Ascending aorta (tissue), 2 donors: Measurements from ENCODE around the gene BBX. TPM values are rescaled to one million over a fixed set of nuclear protein-coding genes. Genes with fewer than 3 reads are reported as not detected.

Source experiments
- DNase-seq, 2 donors: peaks; one replicate each; pipeline ENCODE4 v3.0.0-alpha.2; 2019; ENCODE audit warnings: low spot score in 2 of 2
- H3K27ac ChIP-seq, 2 donors: fragments of 200-600 bp; sonication (generic); one replicate each; pipeline ENCODE4 v1.5.1; 2016 to 2017; ENCODE audit warnings: mild to moderate bottlenecking in 1 of 2
- H3K27me3 ChIP-seq: fragments of 200-600 bp; sonication (generic); one replicate; pipeline ENCODE4 v1.5.1; 2017
- H3K36me3 ChIP-seq, 2 donors: fragments of 200-600 bp; sonication (generic); one replicate each; pipeline ENCODE4 v1.5.1; 2016
- H3K4me1 ChIP-seq, 2 donors: fragments of 200-600 bp; sonication (generic); one replicate each; pipeline ENCODE4 v1.5.1; 2016 to 2017; ENCODE audit warnings: mild to moderate bottlenecking in 1 of 2
- H3K4me3 ChIP-seq, 2 donors: fragments of 200-600 bp; sonication (generic); one replicate each; pipeline ENCODE4 v1.5.1; 2016 to 2017; ENCODE audit warnings: mild to moderate bottlenecking in 1 of 2
- H3K9me3 ChIP-seq, 2 donors: fragments of 200-600 bp; sonication (generic); one replicate each; pipeline ENCODE4 v1.5.1; 2016
- intact Hi-C: fragments of 100-400 bp; cut with DNase I; formaldehyde crosslinking; loops from one replicate; pipeline ENCODE4 v1.15.1; 2023
- total RNA-seq: library from RNA; depleted of rRNA; stranded (reverse); fragments of >200 nt; gene quantifications from one replicate; pipeline ENCODE4 v1.1.0, GENCODE V29; 2016
- TF ChIP-seq, protein P1 (sequence below), 3 experiments: fragments of 200-600 bp in 2 of 3; fragments of 450-650 bp in 1 of 3; sonication (generic) in 2 of 3; IDR thresholded peaks; one replicate each; pipeline ENCODE4 v1.5.1; 2016 to 2019; ENCODE audit warnings: antibody characterized with exemption in 3 of 3, mild to moderate bottlenecking in 1 of 3, moderate library complexity in 1 of 3

BBX gene
- total RNA-seq, 1 donor from 2014 or later = 18.0 TPM

DNA sequence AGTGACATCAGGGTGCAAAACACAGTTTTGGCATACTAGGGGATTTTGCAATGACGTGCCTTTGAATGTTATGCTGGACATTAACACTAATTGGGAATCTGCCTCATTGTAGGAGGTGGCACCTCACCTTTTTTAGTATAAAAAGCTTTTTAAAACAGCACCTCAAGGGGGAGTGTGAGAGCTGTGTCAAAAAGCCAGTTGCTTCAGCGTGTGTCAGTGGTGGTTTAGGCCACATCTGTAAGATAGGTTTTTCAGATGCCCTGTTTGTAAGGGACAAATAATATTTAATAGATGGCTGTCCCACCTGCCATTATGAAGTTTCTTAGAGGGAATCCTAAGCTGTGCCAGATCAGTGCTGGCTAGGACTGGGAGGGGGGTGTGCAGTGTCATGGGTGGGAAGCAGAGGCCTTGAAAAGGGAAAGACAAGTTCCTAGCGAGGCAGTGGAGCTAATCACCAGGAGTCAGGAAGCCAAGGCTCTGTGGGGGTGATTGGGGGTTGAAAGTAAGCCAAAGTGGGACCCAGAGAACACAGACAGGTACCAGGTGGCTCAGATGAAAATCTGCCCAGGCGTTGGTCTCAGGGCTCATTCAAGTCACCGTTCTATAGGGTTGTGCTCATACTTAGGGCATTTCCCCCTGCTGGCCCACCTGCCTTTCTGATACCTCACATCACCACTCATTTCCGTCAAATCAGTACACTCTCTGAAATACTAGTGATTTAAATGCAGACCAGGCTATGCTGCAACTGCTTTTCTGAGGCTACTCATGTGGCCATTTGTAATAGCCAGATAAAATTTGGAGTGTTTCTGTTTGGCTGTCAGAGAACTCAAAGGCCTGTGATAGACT is 120.5 kb downstream of the BBX start:
- Histone ChIP-seq H3K9me3 (no peaks in the 10 kb centered on the region), H3K4me1 (no peaks in the 10 kb centered on the region), H3K27me3 (no peaks in the 10 kb centered on the region), H3K36me3 (peaks cover 0 to 4% of the 10 kb centered on the region in 2 donors), H3K4me3 (no peak overlapping the region), H3K27ac (no peak overlapping the region)
- intact Hi-C loops = no loop called here
- TF ChIP-seq, protein P1, sequence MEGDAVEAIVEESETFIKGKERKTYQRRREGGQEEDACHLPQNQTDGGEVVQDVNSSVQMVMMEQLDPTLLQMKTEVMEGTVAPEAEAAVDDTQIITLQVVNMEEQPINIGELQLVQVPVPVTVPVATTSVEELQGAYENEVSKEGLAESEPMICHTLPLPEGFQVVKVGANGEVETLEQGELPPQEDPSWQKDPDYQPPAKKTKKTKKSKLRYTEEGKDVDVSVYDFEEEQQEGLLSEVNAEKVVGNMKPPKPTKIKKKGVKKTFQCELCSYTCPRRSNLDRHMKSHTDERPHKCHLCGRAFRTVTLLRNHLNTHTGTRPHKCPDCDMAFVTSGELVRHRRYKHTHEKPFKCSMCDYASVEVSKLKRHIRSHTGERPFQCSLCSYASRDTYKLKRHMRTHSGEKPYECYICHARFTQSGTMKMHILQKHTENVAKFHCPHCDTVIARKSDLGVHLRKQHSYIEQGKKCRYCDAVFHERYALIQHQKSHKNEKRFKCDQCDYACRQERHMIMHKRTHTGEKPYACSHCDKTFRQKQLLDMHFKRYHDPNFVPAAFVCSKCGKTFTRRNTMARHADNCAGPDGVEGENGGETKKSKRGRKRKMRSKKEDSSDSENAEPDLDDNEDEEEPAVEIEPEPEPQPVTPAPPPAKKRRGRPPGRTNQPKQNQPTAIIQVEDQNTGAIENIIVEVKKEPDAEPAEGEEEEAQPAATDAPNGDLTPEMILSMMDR (IDR thresholded peaks at IDR 0.05) = peak in 1 of 3 experiments; percentile 8
- DNase-seq = no peak

DNA sequence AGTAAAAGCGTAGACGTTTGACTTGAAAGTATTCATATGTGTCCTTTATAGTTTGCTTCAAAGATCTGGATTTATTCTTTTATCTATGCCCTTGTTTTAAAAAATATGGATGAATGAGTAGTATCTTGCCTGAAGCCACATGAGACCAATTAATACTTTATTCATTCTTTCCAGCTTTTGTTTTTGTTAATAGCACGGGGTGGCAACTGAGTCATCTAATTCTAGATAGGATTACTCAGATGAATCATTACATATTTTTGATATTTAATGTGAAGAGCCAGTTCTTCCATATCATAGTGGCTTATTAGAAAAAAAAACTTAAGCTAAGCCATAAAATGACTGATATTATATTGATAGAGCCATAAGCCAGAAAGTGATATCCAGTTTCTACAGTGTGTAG is 121.9 kb downstream of the BBX start:
- Histone ChIP-seq H3K36me3 (peaks cover 0 to 4% of the 10 kb centered on the region in 2 donors), H3K4me1 (no peaks in the 10 kb centered on the region), H3K27me3 (no peaks in the 10 kb centered on the region), H3K4me3 (no peak overlapping the region), H3K9me3 (no peaks in the 10 kb centered on the region), H3K27ac (no peak overlapping the region)
- intact Hi-C loops = no loop called here
- DNase-seq = no peak
- TF ChIP-seq, protein P1 (IDR thresholded peaks at IDR 0.05) = no peak

DNA sequence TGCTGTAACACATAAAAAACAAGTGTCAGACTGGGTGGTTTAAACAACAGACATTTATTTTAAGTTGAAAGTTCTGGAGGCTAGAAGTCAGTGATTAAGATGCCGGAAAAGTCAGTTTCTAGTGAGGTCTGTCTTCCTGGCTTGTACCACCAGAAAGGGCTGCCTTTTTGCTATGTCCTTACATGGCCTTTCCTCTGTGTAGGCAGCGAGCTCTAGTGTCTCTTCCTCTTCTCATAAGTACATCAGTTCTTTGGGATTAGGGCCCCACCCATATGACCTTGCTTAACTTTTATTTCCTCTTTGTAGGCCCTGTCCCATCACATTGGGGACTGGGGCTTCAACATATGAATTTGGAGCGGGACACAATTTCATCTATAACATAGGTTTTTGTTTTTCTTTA is 128.0 kb downstream of the BBX start:
- intact Hi-C loops = loop anchor here (10.0 kb wide), 1 partner anchor 76 kb away; no protein-coding TSS in a partner anchor
- peaks cover 0 to 4% of the 10 kb centered on the region in 2 donors for H3K36me3 ChIP-seq
- no peaks in the 10 kb centered on the region for H3K27me3 ChIP-seq
- no peaks in the 10 kb centered on the region for H3K9me3 ChIP-seq
- TF ChIP-seq, protein P1 (IDR thresholded peaks at IDR 0.05) = no peak
- no peak overlapping the region for H3K27ac ChIP-seq
- H3K4me3 ChIP-seq = no peak overlapping the region
- DNase-seq = no peak
- peaks cover 0 to 3% of the 10 kb centered on the region in 2 donors for H3K4me1 ChIP-seq

DNA sequence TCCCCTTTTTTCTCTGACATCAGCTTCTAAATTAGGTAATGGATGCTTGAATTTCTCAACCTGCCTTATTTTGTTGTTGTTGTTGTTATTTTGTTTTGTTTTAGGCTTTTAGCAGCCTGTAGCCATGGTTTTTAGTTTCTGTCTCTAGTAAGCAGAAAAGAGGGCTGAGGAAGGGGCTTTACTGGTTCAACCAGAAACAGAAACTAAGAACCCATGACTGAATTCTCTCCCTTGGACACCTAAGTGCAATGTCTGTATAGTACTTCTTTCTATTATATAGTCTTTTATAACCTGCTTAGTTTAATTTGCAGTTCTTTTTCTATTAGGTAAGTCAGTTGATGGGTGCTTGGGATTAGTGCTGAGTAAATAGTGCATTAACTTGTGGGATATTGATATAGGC is 129.0 kb downstream of the BBX start:
- Histone ChIP-seq H3K36me3 (no peaks in the 10 kb centered on the region), H3K27ac (no peak overlapping the region), H3K4me1 (peaks cover 0 to 3% of the 10 kb centered on the region in 2 donors), H3K4me3 (no peak overlapping the region), H3K9me3 (no peaks in the 10 kb centered on the region), H3K27me3 (no peaks in the 10 kb centered on the region)
- intact Hi-C loops = loop anchor here (10.0 kb wide), 1 partner anchor 77 kb away; no protein-coding TSS in a partner anchor
- TF ChIP-seq, protein P1 (IDR thresholded peaks at IDR 0.05) = no peak
- DNase-seq = no peak

DNA sequence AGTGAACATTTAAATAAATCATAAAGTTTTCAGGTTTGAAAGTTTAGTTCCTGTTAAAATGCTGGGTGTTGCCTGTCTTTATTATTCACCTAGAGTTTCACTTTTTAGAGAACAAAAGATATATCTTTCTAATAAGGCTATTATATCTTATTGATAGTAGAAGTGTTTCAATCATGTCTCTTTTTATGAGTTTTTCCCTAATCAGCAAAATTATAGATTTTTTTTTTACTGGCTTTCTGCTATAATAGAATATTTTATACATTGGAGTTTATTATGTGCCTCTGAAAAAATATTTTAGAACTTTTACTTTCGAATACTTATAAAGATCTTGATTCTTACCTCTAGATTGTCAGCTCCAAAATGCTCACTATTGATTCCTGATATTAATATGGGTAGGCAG is 131.5 kb downstream of the BBX start:
- H3K27me3 ChIP-seq = no peaks in the 10 kb centered on the region
- no peaks in the 10 kb centered on the region for H3K9me3 ChIP-seq
- H3K27ac ChIP-seq = no peak overlapping the region
- intact Hi-C loops = loop anchor here (10.0 kb wide), 1 partner anchor 79 kb away; no protein-coding TSS in a partner anchor
- H3K36me3 ChIP-seq = no peaks in the 10 kb centered on the region
- peaks cover 0 to 3% of the 10 kb centered on the region in 2 donors for H3K4me1 ChIP-seq
- H3K4me3 ChIP-seq = no peak overlapping the region
- TF ChIP-seq, protein P1 (IDR thresholded peaks at IDR 0.05) = no peak
- DNase-seq = no peak
